ENCODE data around the gene GLIPR2. TPM values are rescaled to one million over a fixed set of nuclear protein-coding genes. Genes with fewer than 3 reads are reported as not detected.

Gene GLIPR2
- total and polyA plus RNA-seq, 2 of the 13 experiments (the other 11 are each of a cell fraction or from before 2014, with no cell fraction given), result 0.08 to 0.42 TPM

DNA sequence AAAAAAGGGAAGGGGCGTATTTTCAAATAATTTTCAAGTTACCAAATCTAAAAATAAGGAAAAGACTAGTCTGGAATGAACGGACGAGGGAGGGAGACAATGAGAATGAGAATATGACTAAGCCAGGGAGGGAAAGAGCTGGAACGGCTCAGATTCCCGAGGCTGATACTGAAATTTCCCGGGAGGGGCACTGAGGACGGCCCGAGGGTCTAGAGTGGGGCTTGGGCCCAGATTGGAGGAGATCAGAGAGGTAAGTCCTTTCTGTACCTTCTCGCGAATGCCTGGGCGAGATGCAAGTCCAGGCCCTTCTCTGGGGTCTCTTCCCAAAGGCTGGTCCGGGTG, 29.3 kb downstream of the GLIPR2 start:
- no peak for ATAC-seq
- Histone ChIP-seq H3K36me3 (replicated peaks in 1 of 2; ENCODE audit: control insufficient read depth in 1 of 2, insufficient read depth in 2 of 2, low read length in 2 of 2) (no peaks in the 10 kb centered on the region), H3K27ac (ENCODE audit: extremely low read length, insufficient read depth, low read length) (no peak overlapping the region), H3K4me1 (ENCODE audit: insufficient read depth, low read length) (peaks cover 9% of the 10 kb centered on the region; the same call in 1 of the 2 replicates), H3K9ac (ENCODE audit: insufficient read depth, low read depth, low read length) (no peak overlapping the region), H3K9me3 (ENCODE audit: low read length) (no peaks in the 10 kb centered on the region), H3K79me2 (ENCODE audit: insufficient read depth, low read length) (no peaks in the 10 kb centered on the region), H3K4me3 (replicated peaks in 1 of 3; ENCODE audit: insufficient read depth in 1 of 3, low read depth in 2 of 3, low read length in 3 of 3) (no peak overlapping the region), H3K4me2 (ENCODE audit: low read depth, low read length) (no peak overlapping the region), H4K20me1 (ENCODE audit: insufficient read depth, low read length) (no peaks in the 10 kb centered on the region), H2AFZ (ENCODE audit: low read length) (no peak overlapping the region), H3K27me3 (ENCODE audit: control insufficient read depth in 1 of 2, insufficient read depth in 2 of 2, low read length in 2 of 2) (peaks cover 4 to 34% of the 10 kb centered on the region in 2 experiments; a peak in 4 of 5 replicates)
- FAIRE-seq, result no peak
- ChIA-PET CTCF (ENCODE audit: low intra/inter-chr PET ratio, low total read pairs) (interaction anchor here (0.6 to 3.8 kb wide), 4 partner anchors 63 to 211 kb away, joined by 3 to 40 read pairs (median 8); no protein-coding TSS in a partner anchor), POLR2A (no interaction called here)
- in situ Hi-C loops (cut with HindIII; ENCODE audit: extremely low pct_ligation_motif_present, low pct_unique_long_range_greater_than_20kb), result loop anchor here (5.0 kb wide), 1 partner anchor 63 kb away; no protein-coding TSS in a partner anchor
- TF ChIP-seq GLI4 (CRISPR knock-in tag; IDR thresholded peaks at IDR 0.05; ENCODE audit: borderline replicate concordance), result no peak
- no peak for TF ChIP-seq AGO2 (optimal IDR thresholded peaks at IDR 0.05; ENCODE audit: low read depth, low read length)
- no peak for TF ChIP-seq ZNF496 (CRISPR knock-in tag; IDR thresholded peaks at IDR 0.05; ENCODE audit: insufficient replicate concordance)
- no peak for TF ChIP-seq ZNF710 (CRISPR knock-in tag; IDR thresholded peaks at IDR 0.05; ENCODE audit: borderline replicate concordance)
- no peak for TF ChIP-seq NFATC3 (CRISPR knock-in tag; IDR thresholded peaks at IDR 0.05)
- no peak for TF ChIP-seq KLF6 (CRISPR knock-in tag; IDR thresholded peaks at IDR 0.05)
- no peak for TF ChIP-seq AFF4 (CRISPR knock-in tag; IDR thresholded peaks at IDR 0.05)
- TF ChIP-seq NFIC (IDR thresholded peaks at IDR 0.05; ENCODE audit: low read length), result no peak
- no peak for TF ChIP-seq PHF20 (CRISPR knock-in tag; IDR thresholded peaks at IDR 0.05)
- no peak for TF ChIP-seq ZNF235 (CRISPR knock-in tag; IDR thresholded peaks at IDR 0.05; ENCODE audit: borderline replicate concordance)
- TF ChIP-seq, protein P1, sequence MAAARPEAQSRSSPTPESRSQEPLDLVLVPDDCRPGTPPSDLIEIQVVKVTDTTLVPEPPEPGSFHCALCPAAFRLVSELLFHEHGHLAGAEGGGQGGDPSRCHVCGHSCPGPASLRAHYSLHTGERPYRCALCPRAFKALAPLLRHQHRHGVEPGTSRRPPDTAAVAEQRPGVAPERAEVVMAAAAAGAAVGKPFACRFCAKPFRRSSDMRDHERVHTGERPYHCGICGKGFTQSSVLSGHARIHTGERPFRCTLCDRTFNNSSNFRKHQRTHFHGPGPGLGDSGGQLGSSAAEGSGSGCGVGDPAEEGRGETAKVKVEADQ (CRISPR knock-in tag; IDR thresholded peaks at IDR 0.05; ENCODE audit: borderline replicate concordance), result no peak
- TF ChIP-seq AKAP8 (CRISPR knock-in tag; IDR thresholded peaks at IDR 0.05), result no peak
- intact Hi-C loops (cut with micrococcal nuclease; ENCODE audit: unreplicated experiment), result loop anchor here (1.0 to 5.0 kb wide), 3 partner anchors 62 to 208 kb away; partner anchors contain the start of gene OR2S2
- no TSS peak for BruUV-seq (replicated peaks)
- no peak for DNase-seq (ENCODE audit: low spot score)
- 20% methylated on average over 9 of the region's 12 CpGs for WGBS (ENCODE audit: low lambda C conversion rate)
